Activated CD4-positive, alpha-beta T cell treated with anti-CD3 and anti-CD28 coated beads for 4 hours (primary cell): ENCODE measurements around the gene KCTD5.
"Not testable (repeated sequence)": the region's sequence is repeated elsewhere in the genome, so short reads cannot be mapped to it uniquely, and the experiment has no call there.

Experiments used
- DNase-seq, 2 donors: peaks; one replicate each; pipeline ENCODE4 v3.0.0-alpha.2; 2020

KCTD5 gene

DNA sequence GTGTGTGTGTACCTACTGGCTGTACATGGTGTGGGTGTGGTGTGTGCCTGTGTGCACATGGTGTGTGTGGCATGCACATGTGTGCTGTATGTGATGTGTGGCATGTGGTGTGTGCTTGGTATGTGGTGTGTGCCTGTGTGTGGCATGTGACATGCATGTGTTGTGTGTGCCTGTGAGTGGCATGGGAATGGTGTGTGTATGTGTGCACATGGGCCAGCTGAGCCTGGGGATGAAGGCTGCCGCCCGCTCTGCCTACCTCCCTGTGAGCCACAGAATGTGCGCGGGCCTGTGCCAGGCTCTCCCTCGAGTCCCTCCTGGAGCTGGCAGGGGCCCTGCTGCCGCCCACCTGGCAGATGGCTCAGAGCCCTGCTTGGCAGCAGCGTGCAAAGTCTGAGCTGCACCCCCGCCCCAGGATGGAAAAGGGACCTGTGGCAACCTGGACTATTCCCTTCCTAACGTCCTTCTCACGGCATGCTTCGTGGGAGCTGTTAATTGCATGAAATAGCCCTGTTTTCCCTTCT lies 28.4 kb downstream of the KCTD5 start:
- DNase-seq: no peak

DNA sequence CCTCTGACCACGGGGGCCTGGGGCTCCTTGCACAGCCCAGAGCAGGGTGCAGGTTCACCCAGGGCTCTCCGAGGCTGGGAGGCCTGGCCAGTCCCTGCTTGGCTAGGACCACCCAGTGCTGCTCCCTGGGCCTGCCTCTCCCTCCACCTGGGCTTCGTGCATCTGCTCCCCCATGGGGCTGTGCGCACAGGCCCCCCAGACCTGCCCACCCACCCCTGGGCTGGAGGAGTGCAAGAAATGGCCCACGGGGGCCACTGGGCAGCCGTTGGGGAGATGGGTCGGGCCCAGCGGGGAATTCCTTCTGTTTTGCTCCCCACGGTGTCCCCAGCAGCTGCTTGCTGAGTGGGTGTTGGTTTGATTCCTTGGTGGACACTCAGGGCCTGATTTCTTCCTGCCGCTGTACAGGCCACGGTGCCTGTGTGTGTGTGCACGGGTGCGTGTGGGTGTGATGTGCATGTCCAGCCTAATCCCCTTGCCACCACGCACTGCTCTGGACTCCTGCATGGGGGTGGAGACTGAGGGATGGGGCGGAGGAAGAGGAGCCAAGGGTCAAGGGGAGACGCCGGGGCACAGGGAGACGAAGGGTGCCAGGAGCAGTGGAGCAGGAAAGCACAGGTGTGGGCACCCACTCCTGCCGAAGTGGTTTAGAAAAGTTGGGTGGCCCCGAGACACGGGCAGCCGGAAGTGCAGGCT lies 29.2 kb downstream of the KCTD5 start:
- DNase-seq: no peak

DNA sequence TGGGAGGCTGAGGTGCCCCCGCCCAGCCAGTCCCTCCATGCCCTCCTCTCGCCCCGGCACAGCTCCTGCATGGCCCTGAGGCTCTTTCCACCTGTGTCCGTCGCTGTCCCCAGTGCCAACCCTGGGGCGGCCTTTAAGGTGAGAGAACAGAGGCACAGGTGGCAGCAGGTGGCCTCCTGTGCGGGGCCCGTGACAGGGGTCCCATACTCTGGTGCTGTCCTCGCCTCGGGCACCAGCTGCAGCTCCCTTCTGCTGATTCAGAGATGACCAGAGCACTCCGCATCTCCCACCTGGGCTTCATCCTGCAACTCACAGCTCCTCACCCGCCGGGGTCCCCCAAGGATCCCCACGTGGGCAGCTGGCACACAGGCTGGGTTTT lies 29.7 kb downstream of the KCTD5 start:
- DNase-seq: no peak

DNA sequence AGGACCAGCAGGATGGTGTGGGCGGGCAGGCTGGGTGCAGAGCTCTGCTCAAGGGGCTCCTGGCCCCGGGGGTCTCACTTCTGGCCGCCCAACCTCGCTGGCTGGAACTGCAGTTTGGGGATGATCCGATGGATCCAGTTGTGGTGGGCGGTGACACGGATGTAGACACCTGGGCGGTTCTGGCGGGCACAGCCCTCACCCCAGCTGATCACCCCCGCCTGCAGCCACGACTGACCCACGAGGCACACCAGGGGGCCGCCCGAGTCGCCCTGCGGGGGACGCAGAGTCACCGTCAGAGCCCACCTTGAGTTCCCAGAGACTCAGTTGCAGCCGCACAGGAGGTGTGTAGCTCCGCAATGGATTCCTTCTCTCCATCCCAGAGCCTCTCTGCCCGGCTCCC lies 30.2 kb downstream of the KCTD5 start:
- no peak for DNase-seq

DNA sequence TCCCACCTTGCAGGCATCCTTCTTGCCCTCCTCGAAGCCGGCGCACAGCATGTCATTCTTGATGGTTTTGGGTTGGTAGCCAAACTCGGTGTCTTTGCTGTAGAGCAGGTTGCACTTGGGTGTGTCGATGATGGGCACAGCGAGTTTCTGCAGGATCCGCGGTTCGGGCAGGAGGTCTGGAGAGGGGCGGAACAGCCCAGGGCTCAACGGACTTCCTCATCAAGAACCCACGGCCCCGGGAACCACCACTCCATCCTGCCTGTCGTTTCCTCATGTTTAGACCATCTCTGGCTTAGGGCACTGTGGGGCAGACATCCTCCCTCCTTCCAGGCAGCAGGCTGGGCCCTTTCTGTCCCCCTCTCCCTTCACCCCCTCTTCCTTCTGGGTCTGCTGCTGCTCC lies 31.2 kb downstream of the KCTD5 start:
- no peak for DNase-seq

DNA sequence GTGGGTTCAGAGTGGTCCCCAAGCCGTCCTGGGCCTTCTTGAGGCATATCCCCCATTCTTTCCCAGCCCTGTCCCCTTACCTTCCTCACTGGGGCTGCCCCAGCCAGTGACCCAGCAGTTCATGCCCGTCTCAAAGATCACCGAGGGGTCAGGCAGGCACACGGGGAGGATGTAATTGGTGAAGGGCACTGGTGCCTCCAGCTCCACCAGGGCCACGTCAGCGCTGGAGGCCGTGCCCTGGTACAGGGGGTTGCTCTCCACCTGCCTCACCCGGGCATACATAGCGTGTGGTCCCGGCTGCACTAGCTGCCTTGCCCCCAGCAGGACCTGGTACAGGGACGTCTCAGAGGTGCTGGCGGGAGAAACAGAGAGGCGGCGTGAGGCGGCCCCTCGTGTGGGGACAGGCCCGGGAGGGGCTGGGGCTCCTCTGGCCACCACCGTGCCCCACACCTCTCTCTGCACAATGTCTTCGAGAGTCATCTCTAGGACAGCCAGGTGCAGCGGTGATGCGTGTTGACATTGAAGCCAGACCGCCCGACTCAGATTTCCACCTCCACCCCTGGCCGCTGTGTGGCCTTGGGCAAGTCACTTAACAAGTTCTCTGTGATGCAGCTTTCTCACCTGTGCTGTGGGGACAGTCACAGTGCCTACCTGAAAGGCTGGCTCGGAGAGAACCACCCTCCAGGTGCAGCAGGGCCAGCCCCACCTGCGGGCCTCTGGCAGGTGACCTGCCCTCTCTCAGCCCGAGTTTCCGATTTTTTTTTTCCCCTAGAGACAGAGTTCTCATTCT lies 31.9 kb downstream of the KCTD5 start:
- DNase-seq: no peak

DNA sequence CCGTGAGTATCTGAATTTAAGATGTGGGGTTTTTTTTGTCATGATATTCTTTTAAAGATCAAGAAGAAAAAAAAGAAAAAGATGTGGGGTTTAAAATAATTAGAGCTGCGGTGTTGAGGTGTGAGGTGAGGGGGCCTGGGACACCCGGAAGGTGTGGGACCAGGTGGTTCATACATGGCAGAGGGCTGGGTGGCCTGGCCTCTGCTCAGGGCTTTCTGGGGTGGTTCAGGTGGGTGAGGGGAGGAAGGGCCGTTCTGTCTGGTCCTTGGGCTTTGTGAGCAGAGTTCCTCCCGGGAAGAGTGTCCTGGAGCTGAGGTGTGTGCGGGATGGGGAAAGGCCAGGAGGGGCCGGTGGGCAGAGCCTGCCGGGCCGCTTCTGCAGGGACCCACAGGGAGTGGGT lies 32.7 kb downstream of the KCTD5 start:
- no peak for DNase-seq

DNA sequence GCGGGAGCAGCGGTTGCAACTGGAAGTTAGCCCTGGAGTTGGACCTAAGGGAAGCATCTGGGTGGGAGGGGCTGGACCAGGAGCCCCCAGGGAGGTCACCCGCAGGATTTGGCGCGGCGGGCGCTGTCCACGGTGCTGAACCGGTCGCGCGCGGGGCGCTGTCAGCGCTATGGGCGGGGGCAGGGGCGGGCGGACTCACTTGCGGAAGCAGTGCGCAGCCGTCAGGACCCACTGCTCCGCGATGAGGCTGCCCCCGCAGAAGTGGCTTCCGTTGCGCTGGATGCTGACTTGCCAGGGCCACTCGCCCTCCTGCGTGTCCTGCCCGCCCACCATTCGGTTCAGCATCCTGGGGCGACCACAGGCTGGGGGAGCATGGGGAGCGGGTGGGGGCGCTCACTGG lies 33.2 kb downstream of the KCTD5 start:
- DNase-seq: peak; percentile 77 to 84

DNA sequence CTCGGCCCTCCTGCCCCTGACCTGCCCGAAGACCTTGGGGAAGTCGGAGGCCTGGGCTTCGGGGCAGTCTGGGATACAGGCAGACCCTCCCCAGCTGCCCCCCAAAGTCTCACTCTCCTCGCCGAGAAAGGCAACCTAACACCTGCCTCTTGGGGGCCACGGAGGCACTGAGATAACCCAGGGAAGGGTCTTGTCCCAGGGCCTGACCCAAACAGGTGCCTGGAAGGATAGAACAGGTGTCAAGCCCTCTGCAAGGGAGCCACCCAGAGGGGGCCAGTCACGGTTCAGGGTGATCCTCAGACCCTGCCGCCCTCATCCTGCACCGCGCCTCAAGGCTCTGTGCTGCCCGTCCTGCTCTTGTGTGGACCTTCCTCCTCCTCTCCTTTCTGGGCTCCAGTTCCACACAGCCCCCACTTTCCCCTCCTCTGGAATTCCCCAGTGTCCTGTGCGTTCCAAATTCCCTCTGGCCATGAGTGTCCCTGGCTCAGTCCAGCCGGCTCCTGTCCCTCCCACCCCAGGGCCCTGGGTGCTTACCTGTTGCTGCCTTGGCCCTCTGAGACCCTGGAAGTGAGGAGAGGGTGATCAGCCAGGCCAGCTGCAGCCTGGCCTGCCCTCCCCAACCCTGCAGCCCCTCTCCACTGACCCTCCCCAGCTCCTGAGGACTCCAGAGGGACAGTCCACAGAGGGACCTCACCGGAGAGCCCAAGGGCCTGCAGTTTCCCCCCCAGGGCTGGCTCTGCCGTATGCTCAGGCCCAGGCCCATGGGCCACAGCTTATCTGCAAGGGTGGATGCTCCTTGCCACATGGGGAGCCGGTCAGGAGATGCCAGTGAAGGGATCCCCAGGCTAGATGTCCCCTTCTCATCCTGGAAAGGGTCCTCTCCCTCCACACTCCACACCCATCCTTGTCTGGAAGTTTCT lies 33.9 kb downstream of the KCTD5 start:
- no peak for DNase-seq

DNA sequence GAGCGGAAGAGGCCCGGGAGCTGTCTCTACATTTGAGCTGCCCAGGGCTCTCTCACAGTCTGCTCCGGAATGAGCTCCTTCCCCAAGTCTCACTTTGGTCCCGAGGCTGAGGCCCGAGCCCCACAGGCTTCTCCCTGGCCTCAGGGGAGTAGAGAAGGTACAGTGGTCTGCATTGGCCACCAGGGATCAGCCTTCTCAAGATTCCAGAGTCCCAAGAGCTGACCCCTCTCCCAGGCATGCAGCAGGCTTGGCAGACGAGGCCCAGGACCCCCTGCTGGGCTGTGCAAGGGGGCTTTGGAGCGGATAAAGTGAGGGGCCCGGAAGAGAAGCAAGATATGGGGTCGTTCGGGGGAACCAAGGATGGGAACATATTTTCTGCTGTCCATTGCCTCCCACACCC lies 34.6 kb downstream of the KCTD5 start:
- no peak for DNase-seq

DNA sequence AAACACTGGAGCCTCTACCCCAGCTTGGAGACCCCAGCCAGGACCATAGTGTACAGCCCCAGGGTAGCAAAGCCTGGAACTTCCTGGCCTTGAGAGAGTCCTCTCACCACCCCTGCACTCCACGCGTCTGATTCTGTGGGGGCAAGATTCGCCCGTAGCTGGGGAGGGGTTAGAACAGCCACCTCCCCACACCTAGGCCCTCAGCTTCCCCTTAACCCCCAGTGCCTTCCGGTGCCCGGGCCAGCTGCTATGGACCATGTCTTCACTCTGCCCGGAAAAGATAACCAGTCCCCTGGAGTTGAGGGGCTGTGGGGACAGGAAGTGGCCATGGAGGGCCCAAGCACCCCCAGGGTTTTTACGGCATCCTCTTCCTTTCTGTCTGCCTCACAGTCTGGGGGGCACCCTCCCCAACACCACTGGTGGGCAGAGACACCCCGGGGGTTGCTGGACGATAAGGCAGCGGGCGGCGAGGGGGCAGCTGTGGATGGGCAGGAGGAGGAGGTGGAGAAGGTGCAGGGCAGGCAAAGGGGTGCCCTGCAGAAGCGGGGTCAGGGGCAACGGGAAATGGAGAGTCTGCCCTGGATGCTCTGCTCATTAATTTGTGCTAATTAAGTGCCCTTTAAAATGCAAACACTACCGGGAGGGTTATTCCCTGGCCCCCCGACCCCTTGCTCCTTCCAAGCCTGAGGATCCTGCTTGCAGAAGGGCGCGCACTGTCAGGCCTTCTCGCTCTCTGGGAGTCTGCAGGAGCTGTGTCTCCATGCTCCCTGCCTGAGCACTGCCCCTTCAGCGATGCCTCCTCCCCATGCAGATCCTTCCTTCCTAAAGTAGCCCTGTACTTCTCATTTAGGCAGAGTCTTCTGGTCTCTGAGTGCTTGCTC lies 35.3 kb downstream of the KCTD5 start:
- DNase-seq: no peak

DNA sequence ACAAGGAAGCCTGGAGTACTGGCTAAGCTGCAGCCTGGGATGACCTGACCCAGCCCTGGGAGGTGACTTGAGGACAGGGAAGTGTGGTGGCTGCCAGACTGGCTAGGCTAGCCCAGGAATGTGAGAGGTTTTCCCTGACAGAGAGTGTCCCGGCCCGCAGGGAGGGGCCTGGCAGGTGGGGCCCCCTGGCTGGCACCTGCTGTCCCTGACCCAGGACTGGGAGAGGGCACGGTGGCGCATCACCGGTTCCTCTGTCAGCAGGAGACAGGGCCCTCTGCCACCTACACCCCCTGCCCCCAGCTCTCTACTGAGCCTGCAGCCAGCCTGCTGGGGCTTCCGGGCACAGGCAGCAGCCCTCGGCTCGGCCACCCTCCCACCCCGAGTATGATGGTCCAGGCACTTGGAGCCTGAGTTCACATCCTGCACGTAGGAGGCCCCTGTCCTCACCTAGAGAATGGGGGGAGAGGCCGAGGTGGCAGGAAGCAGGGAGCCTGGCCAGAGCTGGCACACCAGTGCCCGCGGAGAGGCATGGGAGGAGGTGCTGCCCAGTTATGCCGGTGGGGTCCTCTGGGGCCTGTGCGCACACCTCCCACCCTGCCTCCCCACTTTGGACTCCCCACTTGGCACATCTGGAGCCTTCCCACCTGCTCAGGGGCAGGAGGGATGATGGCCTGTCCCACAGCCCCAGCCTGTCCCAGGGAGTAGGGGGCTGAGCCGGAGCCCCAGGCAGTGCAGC lies 37.2 kb downstream of the KCTD5 start:
- DNase-seq: no peak

DNA sequence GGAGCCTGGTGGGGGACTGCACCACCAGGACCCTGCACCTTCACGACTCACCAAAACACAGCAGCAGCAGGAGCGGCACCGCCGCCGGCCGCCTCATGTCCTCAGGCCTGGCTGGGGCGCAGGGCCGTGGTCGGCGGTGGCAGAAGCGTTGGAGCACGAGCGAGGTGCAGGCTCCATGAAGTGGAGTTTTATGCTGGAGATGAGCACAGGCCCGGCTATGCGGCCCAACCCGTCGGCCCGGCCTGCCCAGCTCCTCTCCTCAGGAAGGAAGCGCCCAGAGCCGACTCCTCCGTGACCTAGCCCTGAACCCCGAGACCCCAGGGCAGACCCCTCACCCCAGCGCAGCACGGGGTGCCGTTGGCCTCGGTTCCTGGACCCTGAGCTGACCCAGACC lies 37.7 kb downstream of the KCTD5 start, which contains the start of gene PRSS27:
Gene PRSS27 (minus strand): TSS at position 161 of the 394 bp plus-strand sequence. CDS start 64 bp downstream, at position 97.
- no peak for DNase-seq

DNA sequence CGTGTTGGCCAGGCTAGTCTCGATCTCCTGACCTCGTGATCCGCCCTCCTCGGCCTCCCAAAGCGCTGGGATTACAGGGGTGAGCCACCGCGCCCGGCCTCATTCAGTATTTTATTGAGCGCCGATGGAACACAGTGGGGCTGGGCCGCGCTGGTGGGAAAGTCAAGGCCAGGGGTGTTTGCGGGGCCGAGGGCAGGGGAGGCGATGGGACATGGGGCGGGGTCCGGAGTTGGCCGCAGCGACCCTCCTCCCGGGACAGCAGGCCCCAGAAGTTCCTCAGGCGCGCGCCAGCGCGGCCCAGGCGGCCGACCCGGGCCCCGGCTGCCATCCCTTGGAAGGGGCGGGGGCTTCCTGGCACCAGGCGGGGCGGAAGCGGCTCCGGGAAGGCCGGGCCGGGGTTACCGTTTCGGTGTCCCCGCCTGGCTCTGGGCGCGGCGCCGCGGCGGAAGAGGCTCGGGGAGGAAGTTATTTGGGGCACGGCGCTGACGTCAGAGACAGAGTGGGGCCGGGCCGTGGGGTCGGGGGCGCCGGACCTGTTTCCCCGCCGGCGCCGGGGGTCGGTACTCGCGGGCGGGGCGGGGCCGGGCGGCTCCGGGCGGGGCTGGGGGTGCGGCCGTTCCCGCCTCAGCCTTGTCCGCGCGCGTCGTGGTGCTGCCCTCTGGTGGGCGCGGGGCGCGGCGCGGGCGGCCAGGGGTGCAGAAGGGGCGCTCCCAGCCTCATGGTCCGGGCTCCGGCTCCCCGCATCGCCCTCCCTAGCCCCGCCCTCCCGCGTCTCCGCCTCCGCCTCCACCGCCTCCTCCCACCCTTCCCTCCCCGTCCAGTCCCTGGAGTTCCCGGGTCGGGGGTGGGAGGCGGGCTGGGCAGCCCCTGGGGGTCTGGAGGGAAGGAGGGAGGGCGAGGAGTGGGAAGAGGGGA lies 38.7 kb downstream of the KCTD5 start:
- DNase-seq: peak; percentile 79 to 86

DNA sequence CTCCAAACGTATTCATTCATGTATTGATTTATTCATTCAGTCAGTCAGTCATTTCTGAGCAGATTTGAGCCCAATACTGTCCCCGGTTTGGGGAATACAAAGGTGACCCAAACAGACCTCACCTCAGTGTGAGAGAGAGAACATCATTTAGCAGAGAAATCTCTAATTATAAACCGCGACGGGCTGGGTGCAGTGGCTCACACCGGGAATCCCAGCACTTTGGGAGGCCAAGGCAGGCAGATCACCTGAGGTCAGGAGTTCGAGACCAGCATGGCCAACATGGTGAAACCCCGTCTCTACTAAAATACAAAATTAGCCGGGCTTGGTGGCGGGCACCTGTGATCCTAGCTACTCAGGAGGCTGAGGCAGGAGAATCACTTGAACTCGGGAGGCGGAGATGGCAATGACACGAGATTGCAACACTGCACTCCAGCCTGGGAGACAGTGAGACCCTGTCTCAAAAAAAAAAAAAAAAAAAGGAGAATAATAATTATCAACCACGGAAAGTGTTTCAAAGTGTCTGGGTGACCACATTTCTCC lies 39.4 kb downstream of the KCTD5 start:
- DNase-seq: not testable (repeated sequence)

DNA sequence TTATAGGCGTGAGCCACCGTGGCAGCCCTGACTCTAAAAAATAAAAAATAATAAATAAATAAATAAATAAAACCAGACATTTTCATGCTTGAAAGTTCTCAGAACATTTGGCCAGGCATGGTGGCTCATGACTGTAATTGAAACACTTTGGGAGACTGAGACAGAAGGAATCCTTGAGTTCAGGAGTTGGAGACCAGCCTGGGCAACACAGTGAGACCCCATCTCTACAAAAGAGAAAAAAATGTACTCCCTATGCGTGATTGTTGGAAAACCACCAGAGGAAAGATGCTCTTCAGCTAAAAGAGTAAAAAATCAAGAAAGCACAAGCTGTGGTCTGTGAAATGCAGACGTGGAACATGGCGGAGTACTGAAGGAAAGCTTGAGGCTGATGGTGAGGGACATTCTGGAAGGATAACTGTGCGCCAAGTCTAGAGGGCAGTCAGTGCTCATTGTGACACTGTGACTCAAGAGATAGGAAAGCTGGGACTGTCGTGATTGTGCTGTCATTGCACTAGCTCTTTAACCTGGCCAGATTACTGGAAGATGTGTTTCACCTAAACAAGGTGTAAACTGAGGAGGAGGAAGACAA lies 41.9 kb downstream of the KCTD5 start:
- no peak for DNase-seq

DNA sequence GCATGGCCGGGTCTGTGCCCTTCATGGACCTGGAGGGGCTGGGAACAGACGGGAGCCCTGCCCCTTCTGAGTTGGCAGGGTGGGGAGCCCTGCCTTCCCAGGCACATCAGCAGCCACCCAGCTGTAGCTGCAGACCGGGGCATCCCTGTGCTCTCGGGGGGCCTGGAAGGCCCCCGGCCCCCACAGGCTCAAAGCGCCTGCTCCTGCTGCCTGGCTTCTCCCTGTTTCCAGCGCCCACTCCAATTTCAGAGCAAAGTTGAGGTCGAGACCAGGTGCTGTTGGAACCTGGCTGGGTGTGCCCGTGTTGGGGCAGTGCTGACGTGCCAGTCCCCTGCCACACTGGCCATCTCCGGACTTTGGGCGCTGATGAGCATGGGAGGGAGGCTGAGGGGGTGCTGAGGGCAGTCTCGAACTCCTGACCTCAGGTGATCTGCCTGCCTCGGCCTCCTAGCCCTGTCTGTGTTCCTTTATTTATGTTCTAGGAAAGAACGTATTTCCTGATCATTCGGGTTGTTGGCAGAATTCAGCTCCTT lies 42.6 kb downstream of the KCTD5 start:
- DNase-seq: no peak

DNA sequence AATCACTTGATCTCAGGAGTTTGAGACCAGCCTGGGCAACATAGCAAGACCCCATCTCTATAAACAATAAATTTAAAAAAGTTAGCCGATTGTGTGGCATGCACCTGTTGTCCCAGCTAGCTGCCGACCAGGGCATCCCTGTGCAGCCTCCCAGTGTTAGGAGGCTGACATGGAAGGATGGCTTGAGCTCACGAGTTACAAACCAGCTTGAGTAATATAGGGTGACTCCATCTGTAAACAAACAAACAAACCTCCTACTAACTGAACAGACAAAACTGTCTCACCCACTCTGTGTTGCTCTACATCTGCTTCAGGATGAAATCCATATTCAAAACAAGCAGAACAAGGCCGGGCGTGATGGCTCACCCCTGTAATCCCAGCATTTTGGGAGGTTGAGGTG lies 44.6 kb downstream of the KCTD5 start:
- no peak for DNase-seq

DNA sequence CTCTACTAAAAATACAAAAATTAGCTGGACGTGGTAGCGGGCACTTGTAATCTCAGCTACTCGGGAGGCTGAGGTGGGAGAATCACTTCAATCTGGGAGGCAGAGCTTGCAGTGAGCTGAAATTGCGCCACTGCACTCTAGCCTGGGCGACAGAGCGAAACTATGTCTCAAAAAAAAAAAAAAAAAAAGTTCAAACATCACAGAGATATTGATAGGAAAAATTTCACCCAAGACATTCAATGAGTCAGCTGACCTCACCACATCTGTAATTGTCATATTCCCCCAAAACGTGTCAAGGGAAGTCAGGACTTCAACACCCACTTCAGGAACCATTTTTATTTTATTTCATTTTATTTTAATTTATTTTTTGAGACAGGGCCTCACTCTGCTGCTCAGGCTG lies 45.7 kb downstream of the KCTD5 start:
- no peak for DNase-seq
